Karpas-422 (cell line): ENCODE measurements around the gene NPM1. TPM values are rescaled to one million over a fixed set of nuclear protein-coding genes. Genes with fewer than 3 reads are reported as not detected.

Experiments used
- DNase-seq: peaks from one replicate; pipeline ENCODE4 v3.0.0-alpha.2; 2015
- H2AFZ ChIP-seq: fragments of 200-600 bp; sonication (generic); 2 replicates; pipeline ENCODE4 v1.6.1; 2014; ENCODE audit warnings: antibody characterized with exemption, low read length, mixed read lengths
- H3K27ac ChIP-seq: fragments of 200-600 bp; sonication (generic); 2 replicates; pipeline ENCODE4 v1.5.1; 2014; ENCODE audit warnings: mild to moderate bottlenecking, low read length, moderate library complexity
- H3K27me3 ChIP-seq: fragments of 200-600 bp; sonication (generic); 2 replicates; pipeline ENCODE4 v1.6.1; 2014; ENCODE audit warnings: low read length, mixed read lengths
- H3K36me3 ChIP-seq: fragments of 200-600 bp; sonication (generic); 2 replicates; pipeline ENCODE4 v1.6.1; 2014; ENCODE audit warnings: low read length, mixed read lengths; ENCODE audit not compliant: insufficient read depth
- H3K4me1 ChIP-seq: fragments of 200-600 bp; sonication (generic); 2 replicates; pipeline ENCODE4 v1.6.1; 2014; ENCODE audit warnings: mild to moderate bottlenecking, low read length, mixed read lengths
- H3K4me2 ChIP-seq: fragments of 200-600 bp; sonication (generic); 2 replicates; pipeline ENCODE4 v1.6.1; 2014; ENCODE audit warnings: low read length, low read depth, mild to moderate bottlenecking; ENCODE audit not compliant: poor library complexity, severe bottlenecking
- H3K4me3 ChIP-seq: fragments of 200-600 bp; sonication (generic); 2 replicates; pipeline ENCODE4 v1.5.1; 2014; ENCODE audit warnings: mild to moderate bottlenecking, antibody characterized with exemption, low read length, mixed read lengths
- H3K79me2 ChIP-seq: fragments of 200-600 bp; sonication (generic); 2 replicates; pipeline ENCODE4 v1.6.1; 2014; ENCODE audit warnings: mild to moderate bottlenecking, low read length, mixed read lengths
- H3K9ac ChIP-seq: fragments of 200-600 bp; sonication (generic); 2 replicates; pipeline ENCODE4 v1.6.0; 2014; ENCODE audit warnings: low read length
- H3K9me2 ChIP-seq: fragments of 200-600 bp; sonication (generic), shearing (Covaris generic); replicated peaks from 2 replicates; pipeline ENCODE4 v1.6.0; 2014; ENCODE audit warnings: mild to moderate bottlenecking, low read length, moderate library complexity; ENCODE audit not compliant: insufficient read depth
- H3K9me3 ChIP-seq: fragments of 300-700, 200-600 bp; sonication (generic); 2 replicates; pipeline ENCODE4 v1.6.1; 2014; ENCODE audit warnings: low read length, mixed read lengths
- H4K20me1 ChIP-seq: fragments of 200-600 bp; sonication (generic); 2 replicates; pipeline ENCODE4 v1.6.1; 2014; ENCODE audit warnings: mild to moderate bottlenecking, antibody characterized with exemption, low read length, low read depth; ENCODE audit not compliant: insufficient read depth
- total RNA-seq: library from RNA; depleted of rRNA; stranded (reverse); fragments of >200 nt; shearing (Covaris generic); gene quantifications from 2 replicates; pipeline ENCODE4 v1.2.3, GENCODE V29; 2014; ENCODE audit warnings: low replicate concordance

Gene NPM1
- total RNA-seq, 1 experiment from 2014 or later: 1,970 TPM

DNA sequence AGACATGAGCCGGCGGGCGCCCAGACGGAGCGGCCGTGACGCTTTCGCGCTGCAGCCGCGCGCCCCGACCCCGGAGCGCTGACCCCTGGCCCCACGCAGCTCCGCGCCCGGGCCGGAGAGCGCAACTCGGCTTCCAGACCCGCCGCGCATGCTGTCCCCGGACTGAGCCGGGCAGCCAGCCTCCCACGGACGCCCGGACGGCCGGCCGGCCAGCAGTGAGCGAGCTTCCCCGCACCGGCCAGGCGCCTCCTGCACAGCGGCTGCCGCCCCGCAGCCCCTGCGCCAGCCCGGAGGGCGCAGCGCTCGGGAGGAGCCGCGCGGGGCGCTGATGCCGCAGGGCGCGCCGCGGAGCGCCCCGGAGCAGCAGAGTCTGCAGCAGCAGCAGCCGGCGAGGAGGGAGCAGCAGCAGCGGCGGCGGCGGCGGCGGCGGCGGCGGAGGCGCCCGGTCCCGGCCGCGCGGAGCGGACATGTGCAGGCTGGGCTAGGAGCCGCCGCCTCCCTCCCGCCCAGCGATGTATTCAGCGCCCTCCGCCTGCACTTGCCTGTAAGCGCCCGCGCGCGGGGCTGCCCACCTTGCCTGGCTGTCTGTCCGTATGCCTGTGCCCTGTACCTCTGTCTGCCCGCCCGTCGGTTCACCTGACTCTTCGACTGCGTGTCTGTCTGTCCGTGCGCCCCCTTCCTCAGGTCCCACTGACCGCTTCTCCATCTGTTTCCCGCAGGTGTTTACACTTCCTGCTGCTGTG is 32.2 kb downstream of the NPM1 start:
- no peak for DNase-seq

DNA sequence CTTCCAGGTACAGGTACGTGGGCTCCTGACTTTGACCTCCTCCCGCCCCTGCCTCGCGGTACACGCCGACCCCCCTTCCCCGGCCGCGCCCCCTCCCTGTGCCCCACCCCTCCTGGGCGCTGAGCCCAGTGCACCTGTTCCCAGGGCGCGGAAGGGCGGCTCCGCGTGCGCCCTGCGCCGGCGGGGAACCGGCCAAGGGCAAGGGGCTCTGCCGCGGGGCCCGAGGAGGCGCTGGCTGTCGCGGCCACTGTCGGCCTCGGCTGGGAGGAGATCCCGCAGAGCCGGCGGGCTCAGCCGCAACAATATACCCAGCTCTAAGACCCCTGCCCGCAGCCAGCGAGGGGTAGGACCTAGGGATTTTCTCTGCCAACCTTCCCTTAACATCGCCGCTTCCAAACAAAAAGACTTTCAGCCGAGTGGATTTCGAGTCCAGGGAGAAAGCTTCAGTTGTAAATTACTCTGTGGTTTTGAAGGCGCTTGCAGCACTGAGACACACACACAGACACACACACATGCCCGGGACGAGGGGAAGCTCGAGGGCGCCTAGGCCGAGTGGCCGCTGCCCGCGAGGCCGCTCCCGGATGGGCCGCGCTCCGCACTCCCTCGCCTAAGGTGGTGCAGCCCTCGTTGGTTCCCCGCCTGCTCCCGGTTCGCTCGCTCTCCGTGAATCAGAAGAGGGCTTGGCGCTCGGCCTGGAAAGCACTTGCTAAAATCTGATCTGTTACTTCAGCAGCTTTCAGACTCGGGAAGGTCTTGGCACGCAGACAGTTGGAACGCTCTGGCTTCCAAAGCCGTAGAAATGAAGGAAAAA is 33.0 kb downstream of the NPM1 start:
- no peak overlapping the region for H3K4me2 ChIP-seq

More for the DNA sequence above, 32.2 kb downstream of the NPM1 start:
- peak overlapping the region; percentile 85 for H3K4me2 ChIP-seq
- peaks cover 34% of the 10 kb centered on the region for H4K20me1 ChIP-seq
- H2AFZ ChIP-seq: no peak overlapping the region
- H3K4me1 ChIP-seq: peaks cover 21% of the 10 kb centered on the region
- no peaks in the 10 kb centered on the region for H3K9me2 ChIP-seq
- no peaks in the 10 kb centered on the region for H3K79me2 ChIP-seq
- peak overlapping the region; percentile 54; the same call in 1 of the 2 replicates for H3K4me3 ChIP-seq
- no peaks in the 10 kb centered on the region for H3K9me3 ChIP-seq
- no peak overlapping the region for H3K27ac ChIP-seq
- H3K9ac ChIP-seq: no peak overlapping the region
- no peaks in the 10 kb centered on the region for H3K36me3 ChIP-seq
- H3K27me3 ChIP-seq: no peaks in the 10 kb centered on the region

DNA sequence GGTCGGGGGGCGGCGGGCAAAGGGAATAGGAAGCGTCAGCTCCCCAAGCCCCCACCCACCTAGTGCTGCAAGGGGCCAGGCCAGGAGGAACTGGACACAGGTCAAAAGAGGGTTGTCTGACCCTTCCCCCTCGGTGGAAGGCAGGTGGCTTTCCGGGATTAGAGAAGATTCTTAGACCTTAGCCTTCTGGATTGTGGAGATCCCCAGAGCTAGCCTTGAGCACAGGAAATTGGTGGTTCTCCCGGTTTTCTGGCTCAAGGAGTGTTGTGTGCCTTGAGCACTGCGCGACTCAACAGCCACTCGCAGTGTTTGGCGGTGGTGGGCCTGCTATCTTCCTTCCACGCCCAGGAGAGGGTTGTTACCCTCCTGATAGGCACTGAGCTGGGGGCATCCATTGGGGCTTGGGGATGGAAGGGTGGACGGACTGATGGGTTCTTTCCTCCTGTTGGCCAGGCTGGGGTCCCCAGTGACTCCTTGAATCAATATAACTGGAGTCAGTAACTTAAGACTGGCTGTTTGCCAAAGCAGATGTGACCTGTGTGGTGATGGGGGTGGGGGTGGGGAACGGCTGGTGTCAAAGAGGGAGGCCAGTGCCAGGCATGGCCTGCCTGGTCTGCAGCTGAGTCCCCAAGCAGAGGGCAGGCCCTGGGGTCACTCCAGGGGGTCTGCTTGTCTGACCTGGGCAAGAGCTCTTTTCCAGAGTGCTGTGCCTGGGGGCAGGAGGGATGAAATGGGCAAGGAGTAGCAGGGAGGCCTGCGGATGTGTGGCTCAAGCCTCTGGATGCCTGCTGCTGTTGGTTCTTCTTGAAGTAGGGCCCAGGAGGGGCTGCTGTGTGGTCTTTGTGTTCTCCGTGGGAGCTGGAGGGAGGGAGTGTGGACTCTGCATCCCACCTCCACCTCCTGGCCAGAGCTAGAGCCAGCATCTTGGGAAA is 33.9 kb downstream of the NPM1 start:
- no peak overlapping the region for H2AFZ ChIP-seq
- H3K4me1 ChIP-seq: peaks cover 21% of the 10 kb centered on the region
- H3K9me3 ChIP-seq: no peaks in the 10 kb centered on the region
- peaks cover 26% of the 10 kb centered on the region for H4K20me1 ChIP-seq
- H3K79me2 ChIP-seq: no peaks in the 10 kb centered on the region
- H3K9ac ChIP-seq: no peak overlapping the region
- H3K36me3 ChIP-seq: no peaks in the 10 kb centered on the region
- H3K4me3 ChIP-seq: no peak overlapping the region
- DNase-seq: no peak
- no peak overlapping the region for H3K27ac ChIP-seq
- no peaks in the 10 kb centered on the region for H3K9me2 ChIP-seq
- H3K27me3 ChIP-seq: no peaks in the 10 kb centered on the region
- no peak overlapping the region for H3K4me2 ChIP-seq

More for the DNA sequence above, 33.0 kb downstream of the NPM1 start:
- no peaks in the 10 kb centered on the region for H3K27me3 ChIP-seq
- H3K9ac ChIP-seq: no peak overlapping the region
- H3K27ac ChIP-seq: no peak overlapping the region
- H3K79me2 ChIP-seq: no peaks in the 10 kb centered on the region
- peaks cover 34% of the 10 kb centered on the region for H4K20me1 ChIP-seq
- no peak overlapping the region for H2AFZ ChIP-seq
- H3K9me3 ChIP-seq: no peaks in the 10 kb centered on the region
- no peak overlapping the region for H3K4me3 ChIP-seq
- no peaks in the 10 kb centered on the region for H3K36me3 ChIP-seq
- peaks cover 21% of the 10 kb centered on the region for H3K4me1 ChIP-seq
- no peak for DNase-seq
- H3K9me2 ChIP-seq: no peaks in the 10 kb centered on the region

DNA sequence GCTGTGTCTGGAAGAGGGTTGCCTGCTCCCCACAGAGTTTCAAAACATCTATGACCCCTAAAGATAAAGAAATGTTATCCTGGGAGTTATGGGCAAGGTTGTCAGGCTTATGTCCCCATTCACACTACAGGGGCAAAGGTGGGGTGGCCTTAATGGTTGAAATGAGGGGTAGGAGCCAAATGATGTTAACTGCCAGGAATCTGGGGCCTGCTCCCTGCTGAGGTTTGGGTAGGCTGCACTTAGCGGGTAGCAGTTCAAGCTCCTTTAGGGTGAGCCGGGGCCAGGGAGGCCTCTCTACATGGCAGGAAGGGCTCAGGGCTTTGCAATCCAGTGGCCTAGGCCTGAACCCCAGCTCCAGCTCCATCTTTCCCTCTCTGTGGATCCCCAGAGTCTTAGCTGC is 34.8 kb downstream of the NPM1 start:
- Histone ChIP-seq H4K20me1 (peaks cover 17% of the 10 kb centered on the region), H3K9ac (no peak overlapping the region), H3K36me3 (no peaks in the 10 kb centered on the region), H3K4me1 (peaks cover 15% of the 10 kb centered on the region), H2AFZ (no peak overlapping the region), H3K4me3 (no peak overlapping the region), H3K27ac (no peak overlapping the region), H3K4me2 (no peak overlapping the region), H3K9me2 (no peaks in the 10 kb centered on the region), H3K27me3 (no peaks in the 10 kb centered on the region), H3K9me3 (no peaks in the 10 kb centered on the region), H3K79me2 (no peaks in the 10 kb centered on the region)
- DNase-seq: no peak

DNA sequence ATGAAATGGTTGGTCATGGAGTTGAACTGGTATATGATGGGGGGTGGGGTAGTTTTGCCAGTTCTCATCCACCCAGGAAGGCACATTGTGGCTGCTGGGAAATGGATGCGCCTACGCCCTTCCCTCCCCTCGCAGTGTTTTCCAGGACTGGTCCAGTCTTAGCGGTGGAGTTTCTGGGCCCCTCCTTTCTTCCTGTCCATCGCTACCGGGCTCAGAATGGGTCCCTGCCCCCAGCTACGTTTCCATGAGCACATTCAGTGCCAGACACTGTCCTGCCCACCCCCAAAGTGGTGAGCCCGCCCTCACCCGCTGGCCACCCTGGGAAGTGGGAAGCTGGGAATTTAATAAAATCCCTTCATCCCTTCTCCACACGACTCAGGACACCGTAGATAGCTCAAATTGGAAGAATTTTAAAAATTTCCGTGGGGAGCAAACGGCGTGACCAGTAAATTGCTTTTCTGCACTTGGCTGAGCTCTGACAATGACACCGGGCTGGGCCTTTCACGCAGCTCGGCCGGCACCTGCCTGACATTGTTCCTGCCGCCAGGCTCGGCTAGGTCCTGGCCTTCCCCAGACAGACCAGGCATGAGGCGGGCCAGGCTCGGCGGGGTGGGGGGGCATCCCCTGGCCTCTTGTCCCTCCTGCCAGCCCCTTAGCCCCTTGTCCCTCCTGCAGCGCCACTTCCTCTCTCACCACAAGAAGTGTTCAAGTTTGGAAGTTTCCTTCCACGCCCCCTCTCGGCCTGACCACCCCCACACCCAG is 35.4 kb downstream of the NPM1 start:
- Histone ChIP-seq H2AFZ (no peak overlapping the region), H3K4me2 (no peak overlapping the region), H3K27ac (no peak overlapping the region), H3K9me2 (no peaks in the 10 kb centered on the region), H3K27me3 (no peaks in the 10 kb centered on the region), H3K79me2 (no peaks in the 10 kb centered on the region), H3K9me3 (no peaks in the 10 kb centered on the region), H3K4me3 (no peak overlapping the region), H3K9ac (no peak overlapping the region), H4K20me1 (peaks cover 11% of the 10 kb centered on the region), H3K4me1 (peaks cover 14% of the 10 kb centered on the region), H3K36me3 (no peaks in the 10 kb centered on the region)
- no peak for DNase-seq

DNA sequence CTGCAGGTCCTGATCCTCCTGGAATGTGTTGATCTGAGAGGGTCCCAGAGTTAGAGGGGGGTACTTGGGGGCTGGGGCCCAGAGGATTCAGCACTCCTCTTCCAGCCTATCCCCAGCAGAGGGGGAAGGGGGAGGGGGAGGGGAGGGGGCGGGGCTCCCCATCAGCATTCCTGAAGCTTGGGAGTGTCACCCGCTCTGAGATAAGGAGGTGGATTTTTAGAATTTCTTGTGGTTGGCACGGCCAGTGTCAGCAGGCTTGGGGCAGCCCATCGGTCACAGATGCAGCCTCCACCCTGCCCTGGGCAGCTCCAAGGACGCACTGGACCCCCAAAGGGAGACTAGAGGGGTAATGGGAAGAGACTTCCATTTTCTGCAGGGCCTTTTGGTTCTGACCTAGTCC is 37.1 kb downstream of the NPM1 start:
- Histone ChIP-seq H3K4me2 (no peak overlapping the region), H3K9me2 (no peaks in the 10 kb centered on the region), H2AFZ (no peak overlapping the region), H4K20me1 (peaks cover 5% of the 10 kb centered on the region; the same call in 1 of the 2 replicates), H3K36me3 (no peaks in the 10 kb centered on the region), H3K27ac (no peak overlapping the region), H3K9me3 (no peaks in the 10 kb centered on the region), H3K4me1 (no peaks in the 10 kb centered on the region), H3K27me3 (no peaks in the 10 kb centered on the region), H3K9ac (no peak overlapping the region), H3K4me3 (no peak overlapping the region), H3K79me2 (no peaks in the 10 kb centered on the region)
- DNase-seq: no peak

DNA sequence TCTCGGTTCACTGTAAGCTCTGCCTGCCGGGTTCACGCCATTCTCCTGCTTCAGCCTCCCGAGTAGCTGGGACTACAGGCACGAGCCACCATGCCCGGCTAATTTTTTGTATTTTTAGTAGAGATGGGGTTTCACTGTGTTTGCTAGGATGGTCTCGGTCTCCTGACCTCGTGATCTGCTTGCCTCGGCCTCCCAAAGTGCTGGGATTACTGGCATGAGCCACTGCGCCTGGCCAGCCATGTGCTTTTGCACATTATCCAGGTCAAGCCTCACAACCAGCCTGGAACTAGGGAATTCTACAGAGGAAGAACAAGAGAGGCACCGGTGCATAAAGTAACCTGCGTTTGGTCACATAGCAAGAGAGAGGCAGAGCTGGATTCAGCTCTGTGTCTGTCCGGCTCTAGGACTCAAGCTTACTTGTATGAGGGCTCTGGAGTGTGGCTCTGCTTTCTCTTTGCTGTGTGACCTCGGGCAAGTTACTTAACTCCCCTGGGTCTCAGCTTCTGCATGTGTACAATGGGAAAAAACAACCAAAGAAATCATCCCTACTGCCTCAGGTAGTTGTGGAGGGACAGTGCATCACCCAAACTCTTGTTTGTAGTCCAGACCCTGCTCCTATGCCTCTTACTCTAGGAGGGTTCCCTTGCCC is 38.1 kb downstream of the NPM1 start:
- no peaks in the 10 kb centered on the region for H3K9me3 ChIP-seq
- H3K4me3 ChIP-seq: no peak overlapping the region
- H3K27ac ChIP-seq: no peak overlapping the region
- DNase-seq: no peak
- H3K4me1 ChIP-seq: no peaks in the 10 kb centered on the region
- no peaks in the 10 kb centered on the region for H3K36me3 ChIP-seq
- no peaks in the 10 kb centered on the region for H3K9me2 ChIP-seq
- H3K9ac ChIP-seq: no peak overlapping the region
- H3K79me2 ChIP-seq: no peaks in the 10 kb centered on the region
- H3K4me2 ChIP-seq: no peak overlapping the region
- no peaks in the 10 kb centered on the region for H3K27me3 ChIP-seq
- peaks cover 5% of the 10 kb centered on the region; the same call in 1 of the 2 replicates for H4K20me1 ChIP-seq
- H2AFZ ChIP-seq: no peak overlapping the region
